Upper lobe of left lung (tissue), 6 donors: ENCODE measurements around the gene BCOR. TPM values are rescaled to one million over a fixed set of nuclear protein-coding genes. Genes with fewer than 3 reads are reported as not detected.

Experiments used
- ATAC-seq, 2 donors: fragments of 200-7000 bp; cut with Tn5 transposase; one replicate each; pipeline ENCODE4 v1.9.1; 2022; ENCODE audit warnings: mild to moderate bottlenecking in 2 of 2, moderate library complexity in 2 of 2; ENCODE audit not compliant: low FRiP score in 2 of 2
- DNase-seq, 2 donors: peaks; one replicate each; pipeline ENCODE4 v3.0.0-alpha.2; 2019 to 2020
- H3K27ac ChIP-seq, 4 donors: fragments of 200-600 bp; sonication (generic); one replicate each; pipeline ENCODE4 v1.5.1; 2016 to 2019
- H3K27me3 ChIP-seq, 4 donors: fragments of 200-600 bp; sonication (generic); one replicate each; pipeline ENCODE4 v1.5.1; 2017 to 2019
- H3K36me3 ChIP-seq, 4 donors: fragments of 200-600 bp; sonication (generic); one replicate each; pipeline ENCODE4 v1.5.1; 2016 to 2019
- H3K4me1 ChIP-seq, 4 donors: fragments of 200-600 bp; sonication (generic); one replicate each; pipeline ENCODE4 v1.5.1; 2018 to 2019
- H3K4me3 ChIP-seq, 4 donors: fragments of 200-600 bp; sonication (generic); one replicate each; pipeline ENCODE4 v1.5.1; 2017 to 2019; ENCODE audit warnings: mild to moderate bottlenecking in 2 of 4, moderate library complexity in 1 of 4
- H3K9me3 ChIP-seq, 4 donors: fragments of 200-600 bp; sonication (generic); one replicate each; pipeline ENCODE4 v1.5.1; 2018 to 2019
- EP300 ChIP-seq, 4 donors: sonication (generic); formaldehyde crosslinking; IDR thresholded peaks; one replicate each; pipeline ENCODE4 v1.5.1; 2017; ENCODE audit warnings: antibody characterized with exemption in 4 of 4, control low read depth in 2 of 4
- POLR2A ChIP-seq, 4 donors: fragments of 450-650 bp; IDR thresholded peaks; one replicate each; pipeline ENCODE4 v1.5.1; 2016 to 2017; ENCODE audit warnings: antibody characterized with exemption in 4 of 4, mild to moderate bottlenecking in 2 of 4
- POLR2AphosphoS5 ChIP-seq, 2 donors: sonication (generic); formaldehyde crosslinking; IDR thresholded peaks; one replicate each; pipeline ENCODE4 v1.5.1; 2017; ENCODE audit warnings: antibody characterized with exemption in 2 of 2
- WGBS, 2 donors: methylation state at CpG; one replicate each; pipeline ENCODE4 v1.1.5; 2017 to 2018; 5-methylcytosine and 5-hydroxymethylcytosine counted together
- total RNA-seq, 6 donors: library from RNA; depleted of rRNA in 4 of 6; stranded (reverse); fragments of >200 nt in 4 of 6; gene quantifications; one replicate each; pipeline versions ENCODE4 v1.1.0 to v1.2.1, GENCODE V29; 2016 to 2021
- TF ChIP-seq, protein P1 (sequence below), 6 experiments: fragments of 450-650 bp in 4 of 6; fragments of 200-600 bp in 2 of 6; sonication (generic) in 2 of 6; IDR thresholded peaks; one replicate each; pipeline ENCODE4 v1.5.1; 2016 to 2019; ENCODE audit warnings: antibody characterized with exemption in 6 of 6
- donor health status: DM: no; HTN: no; CAD: no; lungs with moderate emphysema.
- donor health status: DM: no; HTN: yes; CAD: no; lungs with severe emphysema.

BCOR gene
- total RNA-seq: 10 to 100 TPM; 17.5 to 40.8 (median 25.6) TPM

DNA sequence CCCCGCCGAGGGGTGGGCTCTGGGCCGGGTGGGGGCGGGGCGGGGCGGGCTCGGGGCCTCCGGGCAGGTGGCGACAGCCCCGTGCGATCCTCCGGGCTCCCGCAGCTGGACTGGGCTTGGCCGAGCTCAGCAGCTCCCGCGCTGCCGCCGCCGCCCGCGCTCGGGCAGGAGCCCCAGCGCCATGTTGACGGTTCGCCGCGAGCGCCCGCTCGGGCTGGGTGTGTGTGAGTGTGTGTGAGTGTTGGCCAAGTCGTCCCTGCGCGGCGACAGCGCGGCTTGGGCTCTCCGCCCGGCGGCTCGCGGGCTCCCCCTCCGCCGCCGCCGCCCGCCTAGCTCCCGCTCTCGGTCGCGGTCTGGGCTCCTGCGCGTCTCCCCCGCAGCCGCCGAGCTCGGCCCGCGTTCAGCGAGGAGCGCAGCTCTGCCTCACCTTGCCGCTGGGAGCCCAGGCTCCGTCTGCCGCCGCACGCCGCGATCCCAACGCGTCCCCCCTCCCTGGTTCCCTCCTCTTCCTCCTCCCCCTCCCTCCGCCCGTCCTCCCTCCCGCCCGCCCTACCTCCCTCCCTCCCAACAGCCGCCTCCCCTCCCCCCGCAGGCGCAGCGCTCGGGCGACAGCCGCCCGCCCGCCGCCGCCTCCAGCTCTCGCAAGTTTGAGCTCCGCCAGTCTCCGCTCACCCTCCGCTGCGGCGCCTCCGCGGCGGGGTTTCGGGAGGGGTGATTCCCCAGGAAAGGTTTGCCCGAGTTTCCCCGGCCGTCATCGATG lies at the start of gene BCOR:
BCOR (minus strand) TSS at position 455 of the 760 bp plus-strand sequence. CDS start 20,029 bp downstream, outside the sequence.
- peak within 1 kb of the TSS; percentile 84 to 96 (median 93) for H3K27ac ChIP-seq
- H3K36me3 ChIP-seq: no peaks in the 10 kb centered on the region
- WGBS, 2 donors: 6% methylated on average over 49 of the region's 98 CpGs; no CpG with 5 or more reads in 1 of the 2 donors
- peaks cover 10 to 68% (median 20%) of the 10 kb centered on the region in 4 donors for H3K4me1 ChIP-seq
- no peaks in the 10 kb centered on the region for H3K9me3 ChIP-seq
- ATAC-seq (peak; percentile 54 to 62), DNase-seq (peak; percentile 73 to 93)
- peak within 1 kb of the TSS; percentile 56 to 76 (median 70) for H3K4me3 ChIP-seq
- peaks cover 0 to 42% (median 0%) of the 10 kb centered on the region in 4 donors for H3K27me3 ChIP-seq
- TF ChIP-seq, protein P1, sequence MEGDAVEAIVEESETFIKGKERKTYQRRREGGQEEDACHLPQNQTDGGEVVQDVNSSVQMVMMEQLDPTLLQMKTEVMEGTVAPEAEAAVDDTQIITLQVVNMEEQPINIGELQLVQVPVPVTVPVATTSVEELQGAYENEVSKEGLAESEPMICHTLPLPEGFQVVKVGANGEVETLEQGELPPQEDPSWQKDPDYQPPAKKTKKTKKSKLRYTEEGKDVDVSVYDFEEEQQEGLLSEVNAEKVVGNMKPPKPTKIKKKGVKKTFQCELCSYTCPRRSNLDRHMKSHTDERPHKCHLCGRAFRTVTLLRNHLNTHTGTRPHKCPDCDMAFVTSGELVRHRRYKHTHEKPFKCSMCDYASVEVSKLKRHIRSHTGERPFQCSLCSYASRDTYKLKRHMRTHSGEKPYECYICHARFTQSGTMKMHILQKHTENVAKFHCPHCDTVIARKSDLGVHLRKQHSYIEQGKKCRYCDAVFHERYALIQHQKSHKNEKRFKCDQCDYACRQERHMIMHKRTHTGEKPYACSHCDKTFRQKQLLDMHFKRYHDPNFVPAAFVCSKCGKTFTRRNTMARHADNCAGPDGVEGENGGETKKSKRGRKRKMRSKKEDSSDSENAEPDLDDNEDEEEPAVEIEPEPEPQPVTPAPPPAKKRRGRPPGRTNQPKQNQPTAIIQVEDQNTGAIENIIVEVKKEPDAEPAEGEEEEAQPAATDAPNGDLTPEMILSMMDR (IDR thresholded peaks at IDR 0.05): peak in 2 of 6 experiments; percentile 16 to 19
- peak; percentile 91 to 92 for TF ChIP-seq POLR2AphosphoS5 (IDR thresholded peaks at IDR 0.05)
- peak in 1 of 4 donors; percentile 19 for TF ChIP-seq EP300 (IDR thresholded peaks at IDR 0.05)
- peak in 3 of 4 donors; percentile 63 to 88 (median 80) for TF ChIP-seq POLR2A (IDR thresholded peaks at IDR 0.05)

DNA sequence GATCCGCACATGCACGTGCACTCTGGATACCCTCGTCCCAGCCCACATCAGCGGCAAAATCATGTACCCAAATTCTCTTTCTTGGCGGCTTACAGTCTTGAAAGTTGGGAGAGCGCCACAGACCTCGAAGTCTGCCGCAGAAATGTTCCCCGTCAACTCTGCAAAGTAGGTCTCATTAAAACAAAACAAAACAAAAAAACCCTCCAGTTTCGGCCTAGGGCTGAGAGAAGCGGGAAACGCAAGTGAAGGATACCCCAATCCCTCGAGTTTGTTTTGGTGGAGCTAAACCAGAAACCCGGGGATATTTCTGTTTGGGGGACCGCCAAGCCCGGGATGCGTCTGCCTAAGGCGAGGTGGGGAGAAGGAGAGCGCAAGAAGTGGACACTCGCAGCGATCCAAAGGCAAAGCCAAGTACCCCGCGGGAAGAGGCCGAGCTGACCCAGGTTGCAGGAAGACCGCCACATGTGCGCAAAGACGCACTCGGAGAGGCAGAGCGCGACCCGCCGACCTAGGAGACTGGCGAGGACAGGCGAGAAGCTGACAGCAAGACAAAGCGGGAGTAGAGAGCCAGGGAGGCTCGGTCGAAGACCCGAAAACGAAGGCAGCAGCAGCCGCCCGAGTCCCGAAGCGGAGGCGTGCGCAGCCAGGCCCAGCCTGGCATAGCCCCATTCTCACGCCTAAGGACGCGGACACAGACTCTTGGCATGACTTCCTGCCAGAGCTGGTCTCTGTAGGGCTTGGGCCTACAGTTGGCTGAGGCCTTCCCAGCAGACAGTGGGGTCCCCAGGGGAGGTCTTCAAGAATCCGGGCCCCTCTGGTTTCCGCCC lies 49.6 kb upstream of the BCOR start:
- 59 to 94% methylated on average over 36 to 45 of the region's 50 CpGs for WGBS, 2 donors
- Histone ChIP-seq H3K4me1 (peaks cover 11 to 65% (median 21%) of the 10 kb centered on the region in 4 donors), H3K27me3 (peaks cover 0 to 24% (median 0%) of the 10 kb centered on the region in 4 donors), H3K36me3 (no peaks in the 10 kb centered on the region), H3K9me3 (no peaks in the 10 kb centered on the region), H3K27ac (no peak overlapping the region), H3K4me3 (no peak overlapping the region)
- ATAC-seq (no peak), DNase-seq (no peak)
- TF ChIP-seq, protein P1 (IDR thresholded peaks at IDR 0.05): no peak
- TF ChIP-seq POLR2AphosphoS5 (IDR thresholded peaks at IDR 0.05) (no peak), EP300 (IDR thresholded peaks at IDR 0.05) (no peak), POLR2A (IDR thresholded peaks at IDR 0.05) (no peak)

DNA sequence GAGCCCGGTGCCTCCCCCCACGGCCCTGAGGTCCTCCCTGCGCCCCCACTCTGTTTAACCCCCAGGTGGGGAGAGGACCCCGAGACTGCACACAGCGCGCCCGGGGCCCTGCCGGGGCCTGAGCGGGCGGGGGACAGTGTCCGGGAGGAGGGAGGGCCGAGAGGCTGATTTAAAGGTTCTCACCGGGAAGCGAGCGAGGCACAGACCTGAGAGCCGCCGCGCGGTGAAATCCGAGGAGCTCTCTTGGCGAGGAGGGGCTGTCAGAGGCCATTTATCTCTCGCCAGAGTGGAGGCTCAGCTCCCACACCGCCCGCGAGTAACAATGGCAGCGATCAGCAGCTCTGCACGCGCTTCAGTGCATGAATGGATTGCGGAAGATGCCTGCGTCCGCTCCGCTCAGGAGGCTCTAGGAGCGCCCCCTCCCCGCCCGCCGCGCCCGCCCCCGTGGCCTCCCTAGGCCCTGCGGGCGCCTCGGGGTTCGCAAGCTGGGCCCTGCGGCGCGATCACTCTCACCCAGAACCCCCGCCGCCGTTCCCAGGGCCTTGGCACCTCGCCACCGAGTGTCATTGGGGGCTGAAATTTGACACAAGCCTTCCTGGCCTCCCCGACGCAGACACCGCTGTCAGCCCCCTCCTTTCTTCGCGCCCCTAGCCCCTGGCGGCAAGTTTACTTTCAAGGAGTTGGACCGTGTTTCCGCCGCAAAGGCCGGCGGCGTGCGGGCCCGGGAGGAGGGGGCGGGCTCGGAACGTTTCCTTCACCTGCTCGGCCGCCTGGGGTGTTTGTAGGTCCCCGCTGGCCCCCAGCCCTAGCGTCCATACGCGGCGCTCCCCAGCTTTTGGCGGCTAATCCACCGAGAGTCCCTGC lies 48.7 kb upstream of the BCOR start:
- peak in 1 of 2 donors; percentile 71 for ATAC-seq
- Histone ChIP-seq H3K9me3 (no peaks in the 10 kb centered on the region), H3K4me3 (peak overlapping the region; percentile 3 to 52 (median 40)), H3K36me3 (no peaks in the 10 kb centered on the region), H3K27ac (no peak overlapping the region), H3K27me3 (peaks cover 0 to 16% (median 0%) of the 10 kb centered on the region in 4 donors), H3K4me1 (peaks cover 10 to 62% (median 18%) of the 10 kb centered on the region in 4 donors)
- WGBS, 2 donors: 16% methylated on average over 50 of the region's 77 CpGs; no CpG with 5 or more reads in 1 of the 2 donors
- TF ChIP-seq POLR2AphosphoS5 (IDR thresholded peaks at IDR 0.05): peak in 1 of 2 donors; percentile 21
- TF ChIP-seq EP300 (IDR thresholded peaks at IDR 0.05): no peak
- peak; percentile 50 to 85 for DNase-seq

DNA sequence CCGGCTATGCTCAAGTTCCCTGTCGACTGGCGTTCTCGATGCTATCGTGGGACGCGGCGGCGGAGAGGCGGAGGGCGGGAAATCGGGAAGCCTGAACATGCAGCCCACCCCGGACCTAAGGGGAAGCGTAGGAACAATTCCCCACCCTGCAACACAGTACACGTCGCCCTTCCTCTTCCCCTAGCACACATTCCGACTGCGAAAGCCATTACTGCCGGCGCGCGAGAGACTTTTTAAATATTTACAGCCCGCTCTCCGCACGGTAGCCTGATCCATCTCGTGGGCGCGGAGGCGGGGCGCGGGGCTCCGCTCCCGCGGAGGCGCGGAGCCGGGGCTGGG lies 48.1 kb upstream of the BCOR start:
- Histone ChIP-seq H3K4me1 (peaks cover 13 to 66% (median 23%) of the 10 kb centered on the region in 4 donors), H3K27me3 (peaks cover 0 to 16% (median 0%) of the 10 kb centered on the region in 4 donors), H3K27ac (no peak overlapping the region), H3K9me3 (no peaks in the 10 kb centered on the region), H3K36me3 (no peaks in the 10 kb centered on the region), H3K4me3 (peak overlapping the region; percentile 3 to 52 (median 40))
- DNase-seq (no peak), ATAC-seq (peak in 1 of 2 donors; percentile 53)
- WGBS, 2 donors: 18% methylated on average over 34 of the region's 37 CpGs; no CpG with 5 or more reads in 1 of the 2 donors
- TF ChIP-seq POLR2AphosphoS5 (IDR thresholded peaks at IDR 0.05) (no peak), EP300 (IDR thresholded peaks at IDR 0.05) (no peak), POLR2A (IDR thresholded peaks at IDR 0.05) (no peak)
- TF ChIP-seq, protein P1 (IDR thresholded peaks at IDR 0.05): no peak
